Sigmoid colon (tissue), 7 donors: ENCODE data around the gene TUBGCP2. TPM values are rescaled to one million over a fixed set of nuclear protein-coding genes. Genes with fewer than 3 reads are reported as not detected.

Experiments
- DNase-seq: peaks from one replicate; pipeline ENCODE4 v3.0.0-alpha.2; 2019
- H3K27ac ChIP-seq, 4 donors: fragments of 200-600 bp; sonication (generic); one replicate each; pipeline ENCODE4 v1.5.1; 2016 to 2019; ENCODE audit warnings: mild to moderate bottlenecking in 1 of 4
- H3K27me3 ChIP-seq, 3 donors: fragments of 200-600 bp; sonication (generic); one replicate each; pipeline ENCODE4 v1.5.1; 2019; ENCODE audit warnings: mild to moderate bottlenecking in 1 of 3
- H3K36me3 ChIP-seq, 4 donors: fragments of 200-600 bp; sonication (generic); one replicate each; pipeline ENCODE4 v1.5.1; 2016 to 2019
- H3K4me1 ChIP-seq, 4 donors: fragments of 200-600 bp; sonication (generic); one replicate each; pipeline ENCODE4 v1.5.1; 2017 to 2019
- H3K4me3 ChIP-seq, 4 donors: fragments of 200-600 bp; sonication (generic); one replicate each; pipeline ENCODE4 v1.5.1; 2017 to 2019; ENCODE audit warnings: mild to moderate bottlenecking in 2 of 4, moderate library complexity in 1 of 4
- H3K9me3 ChIP-seq, 4 donors: fragments of 200-600 bp in 3 of 4; sonication (generic) in 3 of 4; one replicate each; pipeline versions ENCODE4 v1.5.1 to v1.6.1; 2013 to 2019
- EP300 ChIP-seq, 4 donors: sonication (generic); formaldehyde crosslinking; IDR thresholded peaks; one replicate each; pipeline ENCODE4 v1.6.1; 2017; ENCODE audit warnings: antibody characterized with exemption in 4 of 4
- POLR2A ChIP-seq, 2 donors: fragments of 450-650 bp; IDR thresholded peaks; one replicate each; pipeline ENCODE4 v1.6.1; 2016; ENCODE audit warnings: antibody characterized with exemption in 2 of 2, mild to moderate bottlenecking in 2 of 2, moderate library complexity in 2 of 2
- POLR2AphosphoS5 ChIP-seq, 4 donors: sonication (generic); formaldehyde crosslinking; IDR thresholded peaks; one replicate each; pipeline ENCODE4 v1.6.1; 2017; ENCODE audit warnings: antibody characterized with exemption in 4 of 4
- WGBS, 2 donors: extraction: QIAGEN DNeasy Blood & Tissue Kit; methylation state at CpG; one replicate each; pipeline ENCODE4 v1.1.7; 2013; 5-methylcytosine and 5-hydroxymethylcytosine counted together
- intact Hi-C: fragments of 100-400 bp; cut with DNase I; formaldehyde crosslinking; loops from one replicate; pipeline ENCODE4 v1.15.1; 2023
- polyA plus RNA-seq, 3 donors: library from polyadenylated mRNA; stranded (reverse); fragments of 200-250 nt; gene quantifications; one replicate each; pipeline ENCODE4 v1.2.3, GENCODE V29; 2013
- total RNA-seq, 4 donors: library from RNA; depleted of rRNA; stranded (reverse); fragments of >200 nt; gene quantifications; one replicate each; pipeline ENCODE4 v1.1.0, GENCODE V29; 2016
- TF ChIP-seq, protein P1 (sequence below), 4 experiments: fragments of 450-650 bp in 3 of 4; fragments of 200-600 bp in 1 of 4; IDR thresholded peaks; one replicate each; pipeline ENCODE4 v1.5.1; 2016 to 2019; ENCODE audit warnings: antibody characterized with exemption in 4 of 4, mild to moderate bottlenecking in 3 of 4, moderate library complexity in 2 of 4
- donor health status: healthy with polysubstance abuse.
- donor health status: Bipolar disorder and iron deficiency.
- donor health status: healthy.

Gene TUBGCP2
- total and polyA plus RNA-seq, 7 donors: 13.8 to 51.1 (median 27.2) TPM

DNA sequence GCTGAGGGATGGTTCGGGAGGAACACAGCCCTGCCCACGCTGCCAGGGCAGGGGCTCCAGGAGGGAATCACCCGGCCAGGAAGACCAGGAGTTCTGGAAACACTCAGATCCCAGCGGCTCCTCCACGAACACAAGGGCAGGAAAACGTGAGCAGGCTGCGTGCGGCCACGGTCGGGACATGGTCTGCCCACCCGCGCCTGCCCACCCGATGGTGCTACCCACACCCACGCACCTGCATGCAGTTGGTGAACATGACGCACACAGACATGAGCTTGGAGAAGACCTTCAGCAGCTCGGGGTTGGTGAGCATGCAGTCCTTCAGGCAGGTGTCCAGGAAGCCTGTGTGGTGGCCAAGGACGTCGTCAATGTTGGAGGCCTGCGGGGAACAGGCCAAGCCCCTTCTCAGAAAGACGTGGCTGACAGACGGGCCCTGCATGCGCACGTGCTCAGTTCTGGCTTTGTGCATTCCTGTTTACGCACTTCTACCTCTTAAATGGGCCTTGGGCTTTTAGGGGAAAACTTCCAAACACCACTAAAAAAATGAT is 25.8 kb downstream of the TUBGCP2 start:
- no peak overlapping the region for H3K27ac ChIP-seq
- DNase-seq: no peak
- H3K9me3 ChIP-seq: no peaks in the 10 kb centered on the region
- peaks cover 37 to 93% (median 59%) of the 10 kb centered on the region in 4 donors for H3K36me3 ChIP-seq
- no peaks in the 10 kb centered on the region for H3K27me3 ChIP-seq
- 93 to 95% methylated on average over 24 of the region's 24 CpGs for WGBS, 2 donors
- TF ChIP-seq POLR2AphosphoS5 (IDR thresholded peaks at IDR 0.05) (no peak), POLR2A (IDR thresholded peaks at IDR 0.05) (no peak), EP300 (IDR thresholded peaks at IDR 0.05) (no peak)
- TF ChIP-seq, protein P1, sequence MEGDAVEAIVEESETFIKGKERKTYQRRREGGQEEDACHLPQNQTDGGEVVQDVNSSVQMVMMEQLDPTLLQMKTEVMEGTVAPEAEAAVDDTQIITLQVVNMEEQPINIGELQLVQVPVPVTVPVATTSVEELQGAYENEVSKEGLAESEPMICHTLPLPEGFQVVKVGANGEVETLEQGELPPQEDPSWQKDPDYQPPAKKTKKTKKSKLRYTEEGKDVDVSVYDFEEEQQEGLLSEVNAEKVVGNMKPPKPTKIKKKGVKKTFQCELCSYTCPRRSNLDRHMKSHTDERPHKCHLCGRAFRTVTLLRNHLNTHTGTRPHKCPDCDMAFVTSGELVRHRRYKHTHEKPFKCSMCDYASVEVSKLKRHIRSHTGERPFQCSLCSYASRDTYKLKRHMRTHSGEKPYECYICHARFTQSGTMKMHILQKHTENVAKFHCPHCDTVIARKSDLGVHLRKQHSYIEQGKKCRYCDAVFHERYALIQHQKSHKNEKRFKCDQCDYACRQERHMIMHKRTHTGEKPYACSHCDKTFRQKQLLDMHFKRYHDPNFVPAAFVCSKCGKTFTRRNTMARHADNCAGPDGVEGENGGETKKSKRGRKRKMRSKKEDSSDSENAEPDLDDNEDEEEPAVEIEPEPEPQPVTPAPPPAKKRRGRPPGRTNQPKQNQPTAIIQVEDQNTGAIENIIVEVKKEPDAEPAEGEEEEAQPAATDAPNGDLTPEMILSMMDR (IDR thresholded peaks at IDR 0.05): no peak
- intact Hi-C loops: no loop called here
- no peak overlapping the region for H3K4me3 ChIP-seq
- no peaks in the 10 kb centered on the region for H3K4me1 ChIP-seq

DNA sequence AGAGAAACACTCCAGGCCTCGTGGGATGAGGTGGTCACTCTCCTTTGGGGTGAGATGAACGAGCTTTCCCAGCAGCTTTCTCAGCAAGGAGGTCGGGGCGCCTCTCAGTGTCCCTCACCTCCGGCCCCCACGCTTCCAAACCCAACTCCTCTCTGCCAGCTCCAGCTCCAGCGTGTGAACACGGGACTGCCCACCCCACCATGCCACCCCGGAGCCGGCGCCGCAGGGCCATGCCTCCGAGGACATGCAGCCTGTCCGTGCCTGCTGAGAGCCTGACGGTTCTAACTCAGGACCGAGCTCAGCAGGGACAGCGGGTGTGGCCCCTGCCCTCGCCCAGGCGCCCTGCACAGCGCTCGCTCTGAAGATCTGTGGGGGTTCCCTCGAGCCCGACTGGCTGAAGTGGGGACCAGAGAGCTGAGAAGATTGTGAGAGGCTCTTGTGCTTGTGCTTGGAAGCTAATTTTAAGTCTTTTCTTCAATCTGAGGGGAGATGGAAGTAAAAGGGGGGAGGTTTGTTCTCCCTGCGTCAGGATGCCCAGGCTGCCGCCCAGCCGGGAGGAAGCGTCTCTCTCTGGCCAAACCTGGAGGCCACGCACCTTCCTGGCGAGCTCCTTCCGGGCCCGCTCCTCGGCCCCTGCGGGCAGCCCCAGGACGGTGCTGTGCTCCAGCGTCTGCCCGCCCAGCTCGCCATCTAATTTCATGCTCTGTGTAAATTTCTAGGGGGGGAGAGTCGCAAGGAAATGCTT is 26.9 kb downstream of the TUBGCP2 start:
- TF ChIP-seq, protein P1 (IDR thresholded peaks at IDR 0.05): no peak
- no peak for TF ChIP-seq POLR2A (IDR thresholded peaks at IDR 0.05)
- TF ChIP-seq EP300 (IDR thresholded peaks at IDR 0.05): no peak
- TF ChIP-seq POLR2AphosphoS5 (IDR thresholded peaks at IDR 0.05): no peak
- Histone ChIP-seq H3K27ac (no peak overlapping the region), H3K4me3 (no peak overlapping the region), H3K36me3 (peaks cover 34 to 82% (median 53%) of the 10 kb centered on the region in 4 donors), H3K9me3 (no peaks in the 10 kb centered on the region), H3K4me1 (peaks cover 0 to 7% (median 4%) of the 10 kb centered on the region in 4 donors), H3K27me3 (peaks cover 6 to 9% (median 9%) of the 10 kb centered on the region in 3 donors)
- DNase-seq: no peak
- 93 to 94% methylated on average over 38 of the region's 38 CpGs for WGBS, 2 donors
- intact Hi-C loops: no loop called here

DNA sequence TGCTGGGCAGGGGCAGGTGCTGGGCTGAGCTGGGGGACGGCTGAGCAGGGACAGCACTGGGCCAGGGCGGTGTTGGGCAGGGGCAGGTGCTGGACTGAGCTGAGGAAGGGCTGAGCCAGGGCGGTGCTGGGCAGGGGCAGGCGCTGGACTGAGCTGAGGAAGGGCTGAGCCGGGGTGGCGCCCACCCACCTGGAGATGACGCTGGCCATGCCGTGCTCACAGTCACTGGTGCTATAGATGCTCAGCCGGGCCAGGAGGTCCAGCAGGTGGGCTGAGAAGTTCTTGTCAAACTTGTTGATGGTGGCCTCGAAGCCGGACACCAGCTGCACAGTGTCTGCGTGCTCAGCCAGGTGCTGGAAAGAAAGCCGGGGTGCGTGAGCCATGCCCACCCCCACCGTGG is 27.6 kb downstream of the TUBGCP2 start:
- H3K4me1 ChIP-seq: peaks cover 0 to 14% (median 10%) of the 10 kb centered on the region in 4 donors
- TF ChIP-seq EP300 (IDR thresholded peaks at IDR 0.05): no peak
- TF ChIP-seq, protein P1 (IDR thresholded peaks at IDR 0.05): no peak
- no peak for TF ChIP-seq POLR2AphosphoS5 (IDR thresholded peaks at IDR 0.05)
- TF ChIP-seq POLR2A (IDR thresholded peaks at IDR 0.05): no peak
- 94 to 96% methylated on average over 15 of the region's 15 CpGs for WGBS, 2 donors
- intact Hi-C loops: no loop called here
- no peak overlapping the region for H3K27ac ChIP-seq
- H3K9me3 ChIP-seq: no peaks in the 10 kb centered on the region
- H3K27me3 ChIP-seq: peaks cover 13 to 17% (median 16%) of the 10 kb centered on the region in 3 donors
- H3K36me3 ChIP-seq: peaks cover 28 to 75% (median 52%) of the 10 kb centered on the region in 4 donors
- DNase-seq: no peak
- no peak overlapping the region for H3K4me3 ChIP-seq

- H3K36me3 ChIP-seq: peaks cover 22 to 69% (median 51%) of the 10 kb centered on the region in 4 donors
- peaks cover 15 to 22% (median 17%) of the 10 kb centered on the region in 3 donors for H3K27me3 ChIP-seq
- WGBS, 2 donors: 94 to 96% methylated on average over 10 of the region's 10 CpGs
- intact Hi-C loops: no loop called here
- no peak overlapping the region for H3K27ac ChIP-seq
- peaks cover 0 to 15% (median 10%) of the 10 kb centered on the region in 4 donors for H3K4me1 ChIP-seq
- no peaks in the 10 kb centered on the region for H3K9me3 ChIP-seq
- TF ChIP-seq EP300 (IDR thresholded peaks at IDR 0.05) (no peak), POLR2A (IDR thresholded peaks at IDR 0.05) (no peak), POLR2AphosphoS5 (IDR thresholded peaks at IDR 0.05) (no peak)
- TF ChIP-seq, protein P1 (IDR thresholded peaks at IDR 0.05): no peak
- H3K4me3 ChIP-seq: no peak overlapping the region
- DNase-seq: no peak
Measured at GRCh38 chr10:133280391-133281059, 28.1 kb downstream of the TUBGCP2 start.
